GM06990 (cell line): ENCODE data around the gene SAXO1.

Experiments used
- DNase-seq: peaks from one replicate; pipeline ENCODE4 v3.0.0-alpha.2; 2011; ENCODE audit not compliant: insufficient read length; ENCODE audit errors: extremely low read depth
- H3K27me3 ChIP-seq: replicated peaks from 2 replicates; pipeline ENCODE4 v1.6.0; 2011; ENCODE audit warnings: low read length; ENCODE audit not compliant: control insufficient read depth, insufficient read depth
- H3K36me3 ChIP-seq: 2 replicates; pipeline ENCODE4 v1.5.1; 2011; ENCODE audit warnings: low read length; ENCODE audit not compliant: control insufficient read depth, insufficient read depth
- H3K4me3 ChIP-seq: replicated peaks from 2 replicates; pipeline ENCODE4 v1.5.1; 2011; ENCODE audit warnings: low read depth, mild to moderate bottlenecking, control low read depth, low read length
- TF ChIP-seq, protein P1 (sequence below): IDR thresholded peaks from 2 replicates; pipeline ENCODE4 v1.5.1; 2011; ENCODE audit warnings: low read length, control low read depth, mild to moderate bottlenecking, inconsistent platforms; ENCODE audit not compliant: insufficient read depth, poor library complexity, severe bottlenecking

Gene SAXO1

GRCh38 chr9:18981476-18982261 is 51.3 kb downstream of the SAXO1 start:
- no peak for DNase-seq
- Histone ChIP-seq H3K27me3 (no peaks in the 10 kb centered on the region), H3K4me3 (no peak overlapping the region), H3K36me3 (no peaks in the 10 kb centered on the region)
- TF ChIP-seq, protein P1, sequence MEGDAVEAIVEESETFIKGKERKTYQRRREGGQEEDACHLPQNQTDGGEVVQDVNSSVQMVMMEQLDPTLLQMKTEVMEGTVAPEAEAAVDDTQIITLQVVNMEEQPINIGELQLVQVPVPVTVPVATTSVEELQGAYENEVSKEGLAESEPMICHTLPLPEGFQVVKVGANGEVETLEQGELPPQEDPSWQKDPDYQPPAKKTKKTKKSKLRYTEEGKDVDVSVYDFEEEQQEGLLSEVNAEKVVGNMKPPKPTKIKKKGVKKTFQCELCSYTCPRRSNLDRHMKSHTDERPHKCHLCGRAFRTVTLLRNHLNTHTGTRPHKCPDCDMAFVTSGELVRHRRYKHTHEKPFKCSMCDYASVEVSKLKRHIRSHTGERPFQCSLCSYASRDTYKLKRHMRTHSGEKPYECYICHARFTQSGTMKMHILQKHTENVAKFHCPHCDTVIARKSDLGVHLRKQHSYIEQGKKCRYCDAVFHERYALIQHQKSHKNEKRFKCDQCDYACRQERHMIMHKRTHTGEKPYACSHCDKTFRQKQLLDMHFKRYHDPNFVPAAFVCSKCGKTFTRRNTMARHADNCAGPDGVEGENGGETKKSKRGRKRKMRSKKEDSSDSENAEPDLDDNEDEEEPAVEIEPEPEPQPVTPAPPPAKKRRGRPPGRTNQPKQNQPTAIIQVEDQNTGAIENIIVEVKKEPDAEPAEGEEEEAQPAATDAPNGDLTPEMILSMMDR, result no peak

DNA sequence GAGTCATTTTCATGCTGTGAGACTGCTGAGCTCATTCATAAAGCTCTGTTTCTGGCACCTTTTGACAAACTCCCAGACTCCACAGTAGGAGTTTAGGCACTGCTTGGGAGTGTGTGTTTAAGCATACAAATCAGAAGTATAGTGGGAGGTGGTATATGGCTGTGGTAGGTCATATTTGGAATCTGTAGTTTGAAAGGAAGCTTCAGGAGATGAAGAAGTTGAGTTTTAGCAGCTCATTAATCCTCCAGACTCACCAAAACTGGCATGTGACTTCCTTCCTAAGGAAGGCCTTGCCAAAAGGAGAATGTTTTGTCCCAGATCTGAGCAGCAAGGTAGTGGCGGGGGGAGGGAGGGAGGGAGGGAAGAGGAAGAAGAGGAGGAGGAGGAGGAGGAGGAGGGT is 52.8 kb downstream of the SAXO1 start:
- no peak for DNase-seq
- Histone ChIP-seq H3K4me3 (no peak overlapping the region), H3K27me3 (no peaks in the 10 kb centered on the region; the same call in none of the 2 replicates), H3K36me3 (no peaks in the 10 kb centered on the region)
- TF ChIP-seq, protein P1, result no peak

- no peaks in the 10 kb centered on the region; the same call in none of the 2 replicates for H3K27me3 ChIP-seq
- no peaks in the 10 kb centered on the region for H3K36me3 ChIP-seq
- TF ChIP-seq, protein P1, result no peak
- no peak overlapping the region for H3K4me3 ChIP-seq
- no peak for DNase-seq
Observed at GRCh38 chr9:18979367-18979766, 53.6 kb downstream of the SAXO1 start.

DNA sequence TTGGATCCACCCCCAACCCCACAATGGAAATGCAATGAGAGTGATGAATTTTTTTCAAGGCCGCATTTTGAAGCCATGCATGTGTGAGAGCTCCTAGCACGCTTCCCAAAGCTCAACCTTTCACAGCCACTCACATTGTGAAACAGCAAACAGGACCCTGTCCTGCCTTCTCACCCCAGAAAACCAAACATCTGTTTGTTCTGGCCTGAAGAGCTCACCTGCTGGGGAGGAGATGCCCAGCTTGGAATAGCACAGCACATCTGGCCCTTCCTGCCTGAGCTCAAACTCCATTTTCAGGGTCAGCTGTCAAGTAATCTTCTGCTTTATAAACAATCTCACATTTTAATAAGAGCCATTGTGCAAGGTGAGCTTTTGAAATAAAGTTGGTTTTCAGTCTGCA is 54.8 kb downstream of the SAXO1 start:
- Histone ChIP-seq H3K4me3 (no peak overlapping the region), H3K36me3 (no peaks in the 10 kb centered on the region), H3K27me3 (no peaks in the 10 kb centered on the region; the same call in none of the 2 replicates)
- DNase-seq, result no peak
- TF ChIP-seq, protein P1, result no peak

DNA sequence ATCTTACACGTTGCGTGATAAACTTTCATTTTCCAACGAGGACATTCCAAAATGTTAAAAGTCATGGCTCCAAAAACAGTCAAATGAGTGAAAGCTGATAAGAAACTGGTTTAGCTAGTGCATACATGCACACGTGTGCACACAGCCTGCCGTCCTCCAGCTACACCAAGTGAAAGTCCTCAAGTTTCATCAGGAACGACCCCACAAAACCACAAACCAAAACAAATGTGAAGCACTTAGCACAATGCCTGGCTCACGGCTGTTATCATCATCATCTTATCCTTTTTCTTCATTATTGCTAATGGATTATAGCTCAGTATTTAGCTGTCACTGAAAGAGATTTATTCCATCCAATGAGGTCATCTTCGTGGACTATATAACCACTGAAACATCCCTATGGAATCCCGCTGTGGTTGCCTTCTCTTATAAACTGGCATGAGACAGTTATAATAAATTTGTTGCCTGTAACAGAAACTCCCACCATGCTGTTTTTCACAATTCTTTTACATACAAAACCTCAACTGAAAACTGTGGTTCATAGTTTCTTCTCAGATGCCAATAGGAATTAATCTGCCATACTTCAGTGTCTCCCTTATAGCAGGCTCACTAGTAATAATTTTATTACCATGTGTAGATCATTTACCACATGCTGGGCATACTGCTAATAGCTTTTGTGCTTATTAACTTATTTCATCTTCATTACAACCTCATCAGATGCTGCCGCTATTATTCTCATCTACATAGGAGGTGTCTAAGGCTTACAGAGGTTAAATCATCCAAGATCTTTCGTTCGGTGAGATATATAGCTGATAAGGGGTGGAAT is 56.1 kb downstream of the SAXO1 start:
- TF ChIP-seq, protein P1, result no peak
- DNase-seq, result no peak
- Histone ChIP-seq H3K27me3 (no peaks in the 10 kb centered on the region; the same call in none of the 2 replicates), H3K36me3 (no peaks in the 10 kb centered on the region), H3K4me3 (no peak overlapping the region)
